ENCODE measurements around the gene SLC6A19. TPM values are rescaled to one million over a fixed set of nuclear protein-coding genes. Genes with fewer than 3 reads are reported as not detected.

The SLC6A19 gene
- total and polyA plus RNA-seq, 2 of the 4 experiments (the other 2 are of a cell fraction) = not detected

DNA sequence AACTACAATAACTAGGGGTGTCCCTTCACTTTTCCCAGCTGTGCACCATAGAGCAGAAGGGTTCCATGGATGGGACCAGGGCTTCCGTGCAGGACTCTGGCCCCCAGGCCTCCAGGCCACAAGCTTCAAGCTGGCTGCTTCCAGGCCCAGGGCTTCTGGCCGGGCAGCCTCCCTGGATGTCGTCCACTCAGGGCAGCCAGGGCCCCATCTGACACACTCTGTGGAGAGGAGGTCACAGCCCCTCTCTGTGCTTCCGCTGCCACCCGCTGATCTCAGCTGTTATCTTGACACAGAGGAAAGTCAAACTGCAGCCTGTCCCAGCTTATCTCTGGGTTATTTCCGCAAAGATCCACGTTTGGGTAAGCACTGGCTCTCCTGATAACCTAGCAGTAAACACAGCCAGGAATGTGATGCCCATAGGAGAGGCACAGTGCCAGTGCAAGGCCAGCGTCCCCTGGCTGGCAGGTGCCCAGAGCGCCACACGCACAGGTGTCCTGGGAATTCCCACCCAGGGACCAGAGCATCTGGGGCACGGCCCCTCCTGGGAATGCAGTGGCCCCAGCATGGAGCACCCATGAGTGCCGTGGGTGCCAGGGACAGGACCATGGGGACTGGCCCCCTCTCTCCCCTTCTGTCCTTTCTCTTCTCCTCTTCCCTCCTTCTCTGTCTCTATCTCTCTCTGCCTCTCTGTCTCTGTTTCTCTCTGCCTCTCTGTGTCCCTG, 15.6 kb upstream of the SLC6A19 start:
- Histone ChIP-seq H2BK5ac (ENCODE audit: low read depth, low read length, poor library complexity, severe bottlenecking) (no peak overlapping the region), H4K91ac (ENCODE audit: insufficient read depth, low read depth, low read length) (no peak overlapping the region), H3K27me3 (ENCODE audit: control insufficient read depth, insufficient read depth, low read length) (peaks cover 27% of the 10 kb centered on the region; the same call in 1 of the 2 replicates), H3K56ac (ENCODE audit: extremely low read depth, insufficient read depth, low read length) (no peak overlapping the region), H4K20me1 (ENCODE audit: insufficient read depth, low read length) (no peaks in the 10 kb centered on the region), H3K79me1 (ENCODE audit: low read depth in 1 of 2, low read length in 2 of 2) (no peaks in the 10 kb centered on the region), H3K18ac (ENCODE audit: low read depth, low read length) (no peak overlapping the region), H3K4me2 (ENCODE audit: low read depth, low read length) (no peak overlapping the region), H2BK15ac (ENCODE audit: low read depth, low read length) (no peak overlapping the region), H4K8ac (ENCODE audit: low read depth in 2 of 2, low read length in 2 of 2) (no peak overlapping the region), H3K4me3 (ENCODE audit: insufficient read depth, low read depth, low read length) (no peak overlapping the region), H2AFZ (replicated peaks; ENCODE audit: low read length, poor library complexity) (peak overlapping the region; percentile 48), H3K9me1 (ENCODE audit: insufficient read depth, low read length) (no peaks in the 10 kb centered on the region), H2AK9ac (replicated peaks; ENCODE audit: low read depth, low read length, poor library complexity) (no peak overlapping the region), H3K4ac (ENCODE audit: low read depth, low read length) (no peak overlapping the region), H3K14ac (replicated peaks; ENCODE audit: low read depth, low read length) (no peak overlapping the region), H2BK120ac (ENCODE audit: low read depth, low read length) (no peak overlapping the region), H3K4me1 (ENCODE audit: control insufficient read depth, insufficient read depth, low read length) (no peaks in the 10 kb centered on the region), H2AK5ac (ENCODE audit: low read depth, low read length) (no peak overlapping the region), H3K36me3 (ENCODE audit: control insufficient read depth, insufficient read depth, low read length) (no peaks in the 10 kb centered on the region), H3K9ac (ENCODE audit: low read depth, low read length) (no peak overlapping the region), H4K5ac (ENCODE audit: low read depth, low read length) (no peak overlapping the region), H3K9me3 (ENCODE audit: control insufficient read depth, insufficient read depth, low read length) (no peaks in the 10 kb centered on the region), H3K27ac (ENCODE audit: insufficient read depth, low read length) (no peak overlapping the region), H2BK20ac (ENCODE audit: low read depth, low read length) (no peak overlapping the region), H3K23ac (ENCODE audit: low read depth, low read length) (no peak overlapping the region)
- DNase-seq (no peak), ATAC-seq (ENCODE audit: low read depth) (0 out of 2 replicates have a peak, but pooled peaks have one; percentile 27)
- POLR2A ChIA-PET (ENCODE audit: unreplicated experiment) = no interaction called here
- CTCF ChIA-PET = interaction anchor here (0.8 kb wide), 1 partner anchor 11 kb away, joined by 3 read pairs; no protein-coding TSS in a partner anchor
- TF ChIP-seq SMC3 (IDR thresholded peaks at IDR 0.05; ENCODE audit: low read depth, low read length) = no peak
- TF ChIP-seq NFE2L2 (IDR thresholded peaks at IDR 0.05; ENCODE audit: low read depth, low read length) = no peak
- TF ChIP-seq RCOR1 (IDR thresholded peaks at IDR 0.05; ENCODE audit: insufficient replicate concordance, low read length) = no peak
- TF ChIP-seq, protein P1, sequence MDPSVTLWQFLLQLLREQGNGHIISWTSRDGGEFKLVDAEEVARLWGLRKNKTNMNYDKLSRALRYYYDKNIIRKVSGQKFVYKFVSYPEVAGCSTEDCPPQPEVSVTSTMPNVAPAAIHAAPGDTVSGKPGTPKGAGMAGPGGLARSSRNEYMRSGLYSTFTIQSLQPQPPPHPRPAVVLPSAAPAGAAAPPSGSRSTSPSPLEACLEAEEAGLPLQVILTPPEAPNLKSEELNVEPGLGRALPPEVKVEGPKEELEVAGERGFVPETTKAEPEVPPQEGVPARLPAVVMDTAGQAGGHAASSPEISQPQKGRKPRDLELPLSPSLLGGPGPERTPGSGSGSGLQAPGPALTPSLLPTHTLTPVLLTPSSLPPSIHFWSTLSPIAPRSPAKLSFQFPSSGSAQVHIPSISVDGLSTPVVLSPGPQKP (IDR thresholded peaks at IDR 0.05; ENCODE audit: borderline replicate concordance, low read depth, low read length) = no peak
- TF ChIP-seq BHLHE40 (IDR thresholded peaks at IDR 0.05; ENCODE audit: low read depth, low read length) = no peak
- TF ChIP-seq MAZ (IDR thresholded peaks at IDR 0.05; ENCODE audit: borderline replicate concordance, low read depth, low read length) = no peak
- TF ChIP-seq POLR2A (IDR thresholded peaks at IDR 0.05; ENCODE audit: low read depth, low read length) = no peak
- TF ChIP-seq MAFK (IDR thresholded peaks at IDR 0.05; ENCODE audit: low read depth, low read length) = no peak
- TF ChIP-seq MXI1 (IDR thresholded peaks at IDR 0.05; ENCODE audit: borderline replicate concordance, low read depth, low read length) = no peak
- TF ChIP-seq, protein P2, sequence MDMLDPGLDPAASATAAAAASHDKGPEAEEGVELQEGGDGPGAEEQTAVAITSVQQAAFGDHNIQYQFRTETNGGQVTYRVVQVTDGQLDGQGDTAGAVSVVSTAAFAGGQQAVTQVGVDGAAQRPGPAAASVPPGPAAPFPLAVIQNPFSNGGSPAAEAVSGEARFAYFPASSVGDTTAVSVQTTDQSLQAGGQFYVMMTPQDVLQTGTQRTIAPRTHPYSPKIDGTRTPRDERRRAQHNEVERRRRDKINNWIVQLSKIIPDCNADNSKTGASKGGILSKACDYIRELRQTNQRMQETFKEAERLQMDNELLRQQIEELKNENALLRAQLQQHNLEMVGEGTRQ (IDR thresholded peaks at IDR 0.05; ENCODE audit: low read depth, low read length) = no peak
- TF ChIP-seq, protein P3, sequence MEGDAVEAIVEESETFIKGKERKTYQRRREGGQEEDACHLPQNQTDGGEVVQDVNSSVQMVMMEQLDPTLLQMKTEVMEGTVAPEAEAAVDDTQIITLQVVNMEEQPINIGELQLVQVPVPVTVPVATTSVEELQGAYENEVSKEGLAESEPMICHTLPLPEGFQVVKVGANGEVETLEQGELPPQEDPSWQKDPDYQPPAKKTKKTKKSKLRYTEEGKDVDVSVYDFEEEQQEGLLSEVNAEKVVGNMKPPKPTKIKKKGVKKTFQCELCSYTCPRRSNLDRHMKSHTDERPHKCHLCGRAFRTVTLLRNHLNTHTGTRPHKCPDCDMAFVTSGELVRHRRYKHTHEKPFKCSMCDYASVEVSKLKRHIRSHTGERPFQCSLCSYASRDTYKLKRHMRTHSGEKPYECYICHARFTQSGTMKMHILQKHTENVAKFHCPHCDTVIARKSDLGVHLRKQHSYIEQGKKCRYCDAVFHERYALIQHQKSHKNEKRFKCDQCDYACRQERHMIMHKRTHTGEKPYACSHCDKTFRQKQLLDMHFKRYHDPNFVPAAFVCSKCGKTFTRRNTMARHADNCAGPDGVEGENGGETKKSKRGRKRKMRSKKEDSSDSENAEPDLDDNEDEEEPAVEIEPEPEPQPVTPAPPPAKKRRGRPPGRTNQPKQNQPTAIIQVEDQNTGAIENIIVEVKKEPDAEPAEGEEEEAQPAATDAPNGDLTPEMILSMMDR (conservative IDR thresholded peaks at IDR 0.05; ENCODE audit: low read depth, low read length) = no peak
- no peak for TF ChIP-seq FOS (IDR thresholded peaks at IDR 0.05; ENCODE audit: low read depth, low read length)
- TF ChIP-seq RFX5 (IDR thresholded peaks at IDR 0.05; ENCODE audit: low read depth, low read length) = no peak
- no peak for TF ChIP-seq CEBPB (IDR thresholded peaks at IDR 0.05; ENCODE audit: low read depth, low read length)
- TF ChIP-seq CHD1 (IDR thresholded peaks at IDR 0.05; ENCODE audit: low read depth, low read length) = no peak
- TF ChIP-seq RAD21 (IDR thresholded peaks at IDR 0.05; ENCODE audit: low read length) = no peak
- intact Hi-C loops (cut with micrococcal nuclease) (no loop called here), dilution Hi-C loops (cut with HindIII; ENCODE audit: low sequenced_read_pairs, unreplicated experiment) (no loop called here), in situ Hi-C loops (cut with MboI; ENCODE audit: low sequenced_read_pairs) (no loop called here)
- WGBS, 2 experiments (ENCODE audit: extremely low coverage in 2 of 2, insufficient read length in 1 of 2) = 15% methylated on average over 6 of the region's 12 CpGs; no CpG with 5 or more reads in 1 of the 2 experiments
- BruUV-seq (replicated peaks) = no TSS peak

Measured in IMR-90 (cell line).